Frontal cortex (tissue), 4 donors: ENCODE measurements around the gene PFDN6. TPM values are rescaled to one million over a fixed set of nuclear protein-coding genes. Genes with fewer than 3 reads are reported as not detected.

Experiments
- DNase-seq, 2 donors: peaks; one replicate each; pipeline ENCODE4 v3.0.0; 2012; ENCODE audit warnings: low spot score in 2 of 2
- FAIRE-seq: peaks from 2 replicates; lab custom pipeline; 2012; peaks lifted over from hg19 to GRCh38; lab: Jason Lieb, UNC
- total RNA-seq: library from RNA; depleted of rRNA; stranded (reverse); fragments of >200 nt; gene quantifications from one replicate; pipeline ENCODE4 v1.2.3, GENCODE V29; 2014
- donor health status: control.
- donor health status: control.
- donor health status: control.

Gene PFDN6
- total RNA-seq, 1 donor from 2014 or later, result 31.0 TPM

DNA sequence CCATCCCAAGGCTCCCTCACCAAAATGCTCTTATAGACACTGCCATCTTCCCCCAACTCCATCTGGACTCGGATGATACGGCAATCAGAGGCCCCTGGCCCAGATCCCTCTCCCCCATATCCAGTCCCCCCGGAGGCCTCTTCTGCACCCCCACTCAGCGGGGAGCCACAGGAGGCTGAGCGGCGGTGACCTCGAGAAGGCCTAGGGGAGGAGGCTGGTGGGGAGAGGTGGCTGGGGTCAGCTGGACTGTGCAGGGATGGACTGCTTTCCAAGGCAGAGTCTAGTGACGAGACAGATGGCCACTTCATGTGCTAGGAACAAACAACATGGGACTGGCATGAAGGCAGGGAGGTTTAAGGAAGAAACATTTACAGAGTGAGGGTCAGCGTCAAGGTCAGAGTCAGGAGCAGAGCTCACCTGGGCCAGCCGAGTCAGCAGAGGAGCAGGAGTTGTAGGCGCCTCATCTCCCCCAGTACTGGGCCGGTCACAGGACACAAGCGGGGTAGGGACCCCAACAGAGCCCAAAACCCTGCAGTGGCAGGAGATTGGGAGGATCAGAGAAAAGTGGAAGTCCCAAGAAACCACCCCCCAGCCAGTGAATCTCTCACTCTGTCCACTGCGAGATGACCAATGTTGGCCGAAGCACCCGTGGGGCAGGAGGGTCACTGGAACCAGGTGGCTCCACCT is 3.7 kb downstream of the PFDN6 start:
- DNase-seq, result no peak
- no peak for FAIRE-seq

DNA sequence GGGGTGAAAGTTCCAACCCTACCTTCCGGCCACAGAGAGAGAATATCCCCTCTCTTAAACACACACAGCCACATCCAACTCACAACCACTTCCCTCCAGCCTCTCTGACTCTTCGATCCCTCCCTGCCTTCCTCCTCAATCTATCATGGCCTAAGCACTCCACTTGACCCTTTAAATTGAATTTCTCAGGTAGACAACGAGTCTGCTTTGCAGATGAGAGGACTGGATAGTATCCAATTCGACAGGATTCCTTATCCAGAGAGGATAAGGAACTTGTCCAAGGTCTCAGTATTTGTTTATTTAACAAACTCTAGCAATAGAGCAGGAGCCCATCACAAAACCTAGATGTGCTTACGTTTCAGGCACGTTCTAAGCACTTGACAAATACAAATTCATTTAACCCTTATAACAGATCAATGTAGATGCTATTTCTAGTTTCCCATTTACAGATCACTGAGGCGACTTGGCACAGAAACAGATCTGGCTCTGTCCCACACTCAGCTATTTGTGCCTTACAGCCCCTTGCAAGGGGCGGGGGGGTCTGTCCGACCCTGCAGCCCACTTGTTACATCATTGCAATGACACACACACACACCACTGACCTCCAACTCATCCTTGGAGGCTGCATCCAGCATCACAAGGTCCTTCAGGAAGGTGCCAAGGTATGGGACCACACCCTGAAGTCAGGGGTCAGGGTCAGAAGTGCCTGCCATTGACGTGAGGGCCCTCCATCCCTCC is 4.9 kb downstream of the PFDN6 start:
- DNase-seq (no peak), FAIRE-seq (no peak)

DNA sequence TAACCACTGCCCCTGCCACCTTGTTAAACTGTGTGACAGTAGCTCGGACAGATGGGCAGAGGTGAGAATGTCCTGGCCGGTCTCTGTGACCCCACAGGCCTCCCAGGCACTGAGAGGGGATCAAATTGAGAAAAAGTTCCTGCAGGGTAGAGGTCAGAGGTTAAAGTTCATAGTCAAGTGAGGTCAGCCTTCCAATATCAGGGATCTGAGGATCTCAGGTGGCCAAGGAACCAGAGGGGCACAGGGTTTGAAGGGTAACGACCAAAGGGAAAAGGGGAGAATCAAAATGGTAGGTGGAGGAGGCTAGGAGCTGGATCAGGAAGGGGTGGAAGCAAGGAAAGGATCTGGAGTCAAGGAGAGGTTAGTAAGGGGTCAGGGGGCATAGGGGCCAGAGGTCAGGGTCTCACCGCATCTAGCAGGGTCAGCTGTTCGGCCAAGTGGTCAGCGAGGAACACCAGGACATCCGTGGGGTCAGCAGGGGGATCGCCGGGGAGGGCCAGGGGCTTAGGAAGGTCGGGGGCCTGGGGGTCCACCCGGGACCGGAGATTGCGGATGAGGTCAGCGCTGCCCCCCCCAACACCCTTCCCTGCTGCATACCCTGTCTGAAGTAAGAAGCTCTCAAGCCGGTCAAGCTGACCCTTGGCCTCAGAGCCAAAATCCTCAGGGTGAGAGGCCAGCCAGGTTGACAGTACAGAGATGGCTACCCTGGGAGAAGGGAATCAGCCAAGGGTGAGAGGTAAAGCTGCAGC is 6.4 kb downstream of the PFDN6 start:
- FAIRE-seq, result no peak

DNA sequence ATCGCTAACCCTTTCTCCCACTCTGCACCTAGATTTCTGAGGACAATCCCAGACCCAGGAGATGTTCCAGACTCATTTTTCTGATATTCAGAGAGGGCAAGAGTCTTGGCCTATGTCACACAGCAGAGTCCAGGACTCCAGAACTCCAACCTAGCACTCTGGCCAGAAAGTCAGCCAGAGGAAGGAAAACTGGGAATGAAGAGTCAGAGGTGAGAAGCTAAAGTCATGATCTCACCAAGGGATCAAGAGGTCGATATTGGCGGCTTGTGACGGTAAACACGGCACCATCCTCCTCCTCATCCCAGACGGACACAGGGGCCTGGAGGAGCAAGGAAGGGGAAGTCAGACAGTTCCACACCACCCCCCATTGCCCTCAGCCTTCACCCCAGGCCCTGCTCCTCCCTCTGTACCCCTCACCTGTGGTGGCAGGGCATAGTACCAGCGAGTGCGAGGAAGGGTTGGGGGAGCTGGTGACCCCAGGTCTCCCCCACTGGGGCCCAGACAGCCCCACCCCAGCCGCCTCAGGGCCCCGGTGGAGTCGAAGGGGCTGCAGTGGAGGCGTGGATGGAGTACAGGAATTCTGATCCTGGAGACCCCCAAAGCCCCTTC is 7.5 kb downstream of the PFDN6 start:
- no peak for FAIRE-seq
- no peak for DNase-seq

More for the DNA sequence above, 6.4 kb downstream of the PFDN6 start:
- DNase-seq, result no peak

- DNase-seq (peak in 1 of 2 donors; percentile 31), FAIRE-seq (no peak)
Measured at GRCh38 chr6:33297406-33297955, 8.1 kb downstream of the PFDN6 start.

DNA sequence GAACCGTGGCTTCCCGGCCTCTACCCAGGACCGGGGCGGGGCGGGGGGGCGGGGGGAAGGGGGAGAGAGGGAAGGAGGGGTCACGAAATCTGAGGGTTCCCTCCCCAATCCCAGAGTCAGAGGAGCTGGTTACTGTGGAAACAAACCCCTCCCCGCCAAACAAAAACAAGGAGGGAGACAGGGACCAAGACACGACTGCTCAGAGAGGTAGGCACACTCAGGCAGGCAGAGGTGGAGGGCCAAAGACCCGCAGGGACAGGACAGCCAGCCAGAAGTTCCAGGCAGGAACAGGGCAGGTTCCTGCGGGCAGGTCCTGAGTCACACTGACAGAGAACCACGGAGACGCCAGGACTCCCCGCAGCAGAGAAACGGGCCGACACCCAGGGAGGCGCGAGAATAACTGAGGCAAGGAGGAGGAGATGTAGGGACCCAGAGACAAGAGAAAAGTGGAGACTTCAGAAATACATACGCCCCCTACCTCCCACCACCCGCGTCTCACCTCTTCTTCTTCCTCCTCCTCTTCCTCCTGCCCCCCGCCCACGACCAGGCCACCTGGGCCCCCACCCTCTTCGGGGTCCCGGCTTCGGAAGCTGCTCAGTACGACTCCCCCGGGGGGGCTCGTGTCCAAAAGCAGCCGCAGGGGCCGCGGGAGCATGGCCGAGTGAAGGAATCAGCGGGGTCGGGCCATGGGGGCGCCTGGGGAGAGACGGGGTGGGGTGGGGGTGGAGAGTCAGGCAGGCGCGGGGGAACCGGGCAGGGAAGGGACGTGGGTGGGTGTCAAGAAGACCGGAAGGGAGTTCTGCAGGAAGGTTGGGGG is 8.8 kb downstream of the PFDN6 start:
- DNase-seq (peak; percentile 58 to 77), FAIRE-seq (no peak)

DNA sequence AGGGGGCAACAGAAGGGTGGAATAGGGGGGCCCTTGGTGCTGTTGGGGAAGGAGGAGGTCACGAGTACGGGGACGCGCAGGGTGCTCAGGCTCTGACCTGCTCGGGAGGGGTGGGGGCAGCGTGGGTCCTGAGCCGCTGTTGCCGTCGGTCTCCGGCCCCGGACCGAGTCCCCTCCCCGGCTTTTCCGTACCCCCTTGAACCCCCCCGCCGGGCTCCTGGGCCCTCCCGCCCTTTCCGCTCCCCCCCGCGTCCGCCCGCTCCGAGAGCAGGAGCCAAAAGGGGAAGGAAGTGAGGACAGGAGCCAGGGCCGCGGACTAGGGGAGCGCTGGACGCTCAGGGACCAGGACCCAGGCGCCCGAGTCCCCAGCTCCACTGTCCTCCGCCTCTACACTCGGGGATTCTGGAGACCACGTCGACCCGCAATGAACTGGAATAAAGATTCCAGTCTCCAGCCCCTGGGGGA is 9.4 kb downstream of the PFDN6 start, which contains the start of gene RGL2:
TSS of gene RGL2 (minus strand) at position 170 of the 464 bp plus-strand sequence. CDS start 332 bp downstream, outside the sequence.
- no peak for FAIRE-seq
- DNase-seq, result peak; percentile 77 to 82

GRCh38 chr6:33299237-33299944 is 10.0 kb downstream of the PFDN6 start:
- peak; percentile 83 to 88 for DNase-seq
- FAIRE-seq, result no peak

- DNase-seq (no peak), FAIRE-seq (no peak)
Measured at GRCh38 chr6:33301877-33302276, 12.5 kb downstream of the PFDN6 start.

GRCh38 chr6:33304216-33304615 is 14.8 kb downstream of the PFDN6 start:
- DNase-seq (no peak), FAIRE-seq (no peak)

- FAIRE-seq, result no peak
- DNase-seq, result no peak
Measured at GRCh38 chr6:33305052-33305451, 15.7 kb downstream of the PFDN6 start.

DNA sequence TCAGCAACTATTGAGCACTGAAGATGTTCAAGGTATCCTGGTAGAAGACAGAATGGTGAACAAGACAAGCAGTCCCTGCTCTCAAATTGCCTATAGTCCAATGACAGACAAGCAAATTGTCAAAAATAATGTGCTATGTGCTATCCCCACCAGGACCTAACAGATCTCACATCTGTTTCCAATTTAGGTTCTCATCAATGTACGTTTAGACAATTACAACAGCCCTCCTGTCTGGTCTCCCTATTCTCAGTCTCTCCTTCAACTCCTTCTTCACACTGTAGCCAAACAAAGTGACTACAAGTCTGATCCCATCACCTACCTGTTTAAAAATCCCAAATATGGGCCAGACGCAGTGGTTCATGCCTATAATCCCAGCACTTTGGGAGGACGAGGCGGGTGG is 17.0 kb downstream of the PFDN6 start:
- FAIRE-seq (no peak), DNase-seq (no peak)

DNA sequence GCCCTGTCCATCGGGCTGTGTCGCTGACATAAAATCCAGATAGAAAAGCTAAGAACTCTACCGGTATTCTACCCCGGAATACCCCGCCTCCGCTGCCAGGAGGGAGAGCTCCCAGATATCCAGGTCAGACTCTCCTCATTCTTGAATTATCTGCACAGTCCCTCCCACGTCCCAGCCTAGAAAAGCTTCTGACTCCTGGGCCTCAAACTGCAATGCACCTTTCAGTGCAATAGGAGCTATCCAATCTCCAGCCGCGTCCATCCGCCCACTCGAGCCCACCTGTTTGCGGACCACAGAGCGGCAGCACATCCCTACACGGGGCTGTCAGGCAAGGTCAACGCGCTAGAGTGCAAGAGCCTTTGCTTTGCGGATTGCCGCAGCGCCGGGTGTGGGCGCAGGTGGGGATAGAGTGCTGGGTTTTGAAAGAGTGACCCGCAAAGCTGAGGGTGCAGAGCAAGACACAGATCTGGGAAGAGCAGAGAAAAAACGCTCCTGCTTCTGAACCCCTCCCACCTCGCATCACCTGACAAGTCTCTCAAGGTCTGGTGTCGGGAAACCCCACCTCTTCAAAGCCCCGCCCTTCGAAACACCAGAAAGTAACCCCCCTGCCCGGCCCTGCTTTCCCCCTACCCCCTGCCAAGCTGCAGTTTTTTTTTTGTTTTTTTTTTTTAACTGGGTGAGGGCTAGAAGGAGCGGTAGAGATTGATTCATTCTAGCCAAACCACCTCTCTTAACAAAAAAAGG is 23.1 kb downstream of the PFDN6 start:
- FAIRE-seq (no peak), DNase-seq (peak; percentile 62 to 74)

- DNase-seq (peak in 1 of 2 donors; percentile 45), FAIRE-seq (no peak)
Measured at GRCh38 chr6:33313105-33313708, 23.8 kb downstream of the PFDN6 start.

- DNase-seq, result peak; percentile 49 to 59
- no peak for FAIRE-seq
Measured at GRCh38 chr6:33313709-33314514, 24.5 kb downstream of the PFDN6 start, which contains the start of gene TAPBP. Gene TAPBP (minus strand): TSS chr6:33314078. CDS start chr6:33314041, 37 bp downstream.

DNA sequence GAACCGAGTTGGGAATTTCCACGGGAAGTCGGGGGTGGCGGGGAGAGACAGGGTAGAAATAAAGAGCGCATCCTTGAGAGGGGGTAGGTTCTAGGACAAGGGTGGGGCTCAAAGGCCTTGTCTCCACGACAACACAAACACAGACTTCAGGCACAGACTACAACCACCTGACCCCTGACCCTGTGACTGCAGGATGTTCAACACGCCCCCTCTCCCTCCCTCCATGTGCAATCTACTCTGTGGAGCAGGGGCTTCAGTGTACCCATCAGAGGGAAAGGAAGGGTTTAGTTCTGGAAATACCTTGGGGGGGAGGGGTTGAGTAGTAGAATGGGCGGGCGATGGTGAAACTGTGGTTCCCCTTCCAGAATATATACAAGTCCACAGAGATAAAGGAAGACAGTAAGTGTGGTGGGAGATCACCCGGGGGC is 25.1 kb downstream of the PFDN6 start:
- FAIRE-seq (no peak), DNase-seq (peak in 1 of 2 donors; percentile 54)
